GM23248 (cell line): ENCODE results near the gene RPS5.

Experiments
- EZH2 ChIP-seq: fragments of 200-600 bp; sonication (generic); IDR thresholded peaks from 2 replicates; pipeline ENCODE4 v1.6.1; 2018; ENCODE audit warnings: antibody characterized with exemption, mild to moderate bottlenecking; ENCODE audit not compliant: insufficient read depth, poor library complexity, severe bottlenecking
- EZH2phosphoT487 ChIP-seq: fragments of 200-600 bp; sonication (generic); IDR thresholded peaks from 2 replicates; pipeline ENCODE4 v1.6.1; 2018; ENCODE audit warnings: antibody characterized with exemption, moderate library complexity, mild to moderate bottlenecking, low read depth; ENCODE audit not compliant: insufficient read depth

GRCh38 chr19:58356766-58357480 lies 30.1 kb upstream of the RPS5 start:
- TF ChIP-seq EZH2phosphoT487 (no peak), EZH2 (no peak)
